LNCaP clone FGC (cell line): ENCODE results near the gene MCAM.

Source experiments
- DNase-seq: peaks from one replicate; pipeline ENCODE4 v3.0.0-alpha.2; 2011; ENCODE audit warnings: low read depth
- H3K4me3 ChIP-seq: 2 replicates; pipeline ENCODE4 v1.5.1; 2011; ENCODE audit warnings: mild to moderate bottlenecking, low read depth, low read length, control low read depth
- TF ChIP-seq, protein P1 (sequence below): IDR thresholded peaks from 2 replicates; pipeline ENCODE4 v1.5.1; 2012; ENCODE audit warnings: mild to moderate bottlenecking; ENCODE audit not compliant: control insufficient read depth, insufficient read depth; ENCODE audit errors: extremely low read depth

The MCAM gene

DNA sequence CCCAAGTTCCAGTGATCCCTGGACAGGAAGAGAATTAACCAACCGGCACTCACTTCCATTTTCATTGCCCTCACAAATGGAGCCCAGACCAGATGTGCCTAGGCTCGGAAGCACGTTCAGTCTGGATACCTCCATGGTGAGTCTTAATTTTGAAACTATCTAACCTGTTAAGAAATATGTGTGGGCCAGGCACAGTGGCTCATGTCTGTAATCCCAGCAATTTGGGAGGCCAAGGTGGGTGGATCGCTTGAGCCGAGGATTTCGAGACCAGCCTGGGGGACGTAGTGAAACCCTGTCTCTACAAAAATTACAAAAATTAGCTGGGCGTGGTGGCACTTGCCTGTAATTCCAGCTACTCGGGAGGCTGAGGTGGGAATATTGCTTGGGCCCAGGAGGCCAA is 31.5 kb downstream of the MCAM start:
- TF ChIP-seq, protein P1, sequence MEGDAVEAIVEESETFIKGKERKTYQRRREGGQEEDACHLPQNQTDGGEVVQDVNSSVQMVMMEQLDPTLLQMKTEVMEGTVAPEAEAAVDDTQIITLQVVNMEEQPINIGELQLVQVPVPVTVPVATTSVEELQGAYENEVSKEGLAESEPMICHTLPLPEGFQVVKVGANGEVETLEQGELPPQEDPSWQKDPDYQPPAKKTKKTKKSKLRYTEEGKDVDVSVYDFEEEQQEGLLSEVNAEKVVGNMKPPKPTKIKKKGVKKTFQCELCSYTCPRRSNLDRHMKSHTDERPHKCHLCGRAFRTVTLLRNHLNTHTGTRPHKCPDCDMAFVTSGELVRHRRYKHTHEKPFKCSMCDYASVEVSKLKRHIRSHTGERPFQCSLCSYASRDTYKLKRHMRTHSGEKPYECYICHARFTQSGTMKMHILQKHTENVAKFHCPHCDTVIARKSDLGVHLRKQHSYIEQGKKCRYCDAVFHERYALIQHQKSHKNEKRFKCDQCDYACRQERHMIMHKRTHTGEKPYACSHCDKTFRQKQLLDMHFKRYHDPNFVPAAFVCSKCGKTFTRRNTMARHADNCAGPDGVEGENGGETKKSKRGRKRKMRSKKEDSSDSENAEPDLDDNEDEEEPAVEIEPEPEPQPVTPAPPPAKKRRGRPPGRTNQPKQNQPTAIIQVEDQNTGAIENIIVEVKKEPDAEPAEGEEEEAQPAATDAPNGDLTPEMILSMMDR = no peak
- no peak for DNase-seq
- no peak overlapping the region for H3K4me3 ChIP-seq

DNA sequence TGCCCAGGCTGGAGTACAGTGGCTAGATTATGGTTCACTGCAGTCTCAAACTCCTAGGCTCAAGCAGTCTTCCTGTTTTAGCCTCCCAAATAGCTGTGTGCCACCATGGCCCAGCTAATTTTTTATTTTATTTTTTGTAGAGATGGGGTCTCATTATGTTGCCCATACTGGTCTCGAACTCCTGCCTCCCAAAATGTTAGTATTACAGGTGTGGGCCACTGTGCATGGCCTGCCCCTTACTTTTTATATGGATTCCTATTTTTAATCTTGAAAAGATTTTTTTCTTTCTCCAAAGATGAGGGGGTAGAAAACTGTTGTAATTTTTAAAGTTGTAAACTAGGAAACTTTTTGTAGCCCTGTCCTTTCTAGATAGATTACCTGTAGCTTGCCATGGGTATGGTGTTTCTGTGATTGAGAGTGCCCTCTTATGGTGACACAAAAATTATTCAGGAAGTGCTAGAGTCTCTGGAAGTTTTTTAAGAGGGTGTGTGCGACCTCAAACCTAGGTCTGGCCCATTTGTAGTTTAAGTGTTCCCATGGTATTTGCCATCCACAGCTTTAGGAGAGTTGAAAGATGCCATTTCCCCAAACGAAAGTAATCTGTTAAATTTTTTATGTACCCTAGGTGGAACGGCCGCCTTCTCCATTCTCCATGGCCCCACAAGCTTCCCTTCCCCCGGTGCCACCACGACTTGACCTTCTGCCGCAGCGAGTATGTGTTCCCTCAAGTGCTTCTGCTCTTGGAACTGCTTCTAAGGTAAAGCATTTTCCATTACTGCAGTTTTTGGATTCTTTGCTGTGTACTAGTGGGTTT is 32.4 kb downstream of the MCAM start:
- H3K4me3 ChIP-seq = no peak overlapping the region
- TF ChIP-seq, protein P1 = peak; percentile 62
- DNase-seq = peak; percentile 10

DNA sequence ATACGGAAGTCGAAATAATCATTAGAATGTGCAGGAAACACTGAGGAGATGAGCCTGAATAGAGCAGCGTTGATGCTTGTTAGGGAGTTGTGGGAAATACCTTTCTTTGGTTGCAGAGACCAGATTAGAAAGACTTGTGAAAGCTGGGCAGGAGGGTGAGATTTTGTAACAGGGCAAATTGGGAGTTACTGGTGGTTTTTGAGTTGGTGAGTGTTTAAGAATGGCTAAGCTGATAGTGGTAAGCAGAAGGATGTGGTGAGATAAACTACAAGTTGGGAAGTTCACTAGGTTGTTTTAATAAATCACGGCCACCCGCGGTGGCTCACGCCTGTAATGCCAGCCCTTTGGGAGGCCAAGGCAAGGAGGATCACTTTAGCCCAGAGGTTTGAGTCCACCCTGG is 34.4 kb downstream of the MCAM start:
- no peak overlapping the region for H3K4me3 ChIP-seq
- no peak for DNase-seq

DNA sequence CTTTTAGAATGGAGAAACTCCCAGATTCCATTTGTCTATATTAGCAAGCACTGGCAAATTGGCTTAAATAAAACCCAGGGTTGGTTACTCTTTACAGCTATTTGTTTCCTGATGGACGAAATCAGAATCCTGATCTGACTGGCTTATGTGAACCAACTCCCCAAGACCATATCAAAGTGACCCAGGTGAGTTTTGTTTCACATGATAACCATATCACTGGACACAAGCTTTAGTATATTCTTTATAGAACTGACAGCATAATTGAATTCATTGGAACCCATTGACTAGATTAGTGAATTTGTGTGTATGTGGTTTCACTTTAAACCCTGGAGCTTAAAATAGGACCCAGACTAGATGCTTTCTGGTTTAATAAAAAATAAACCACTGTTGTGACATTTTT is 39.3 kb downstream of the MCAM start:
- TF ChIP-seq, protein P1 = no peak
- no peak overlapping the region for H3K4me3 ChIP-seq
- DNase-seq = no peak

More for the DNA sequence above, 34.4 kb downstream of the MCAM start:
- TF ChIP-seq, protein P1 = no peak

DNA sequence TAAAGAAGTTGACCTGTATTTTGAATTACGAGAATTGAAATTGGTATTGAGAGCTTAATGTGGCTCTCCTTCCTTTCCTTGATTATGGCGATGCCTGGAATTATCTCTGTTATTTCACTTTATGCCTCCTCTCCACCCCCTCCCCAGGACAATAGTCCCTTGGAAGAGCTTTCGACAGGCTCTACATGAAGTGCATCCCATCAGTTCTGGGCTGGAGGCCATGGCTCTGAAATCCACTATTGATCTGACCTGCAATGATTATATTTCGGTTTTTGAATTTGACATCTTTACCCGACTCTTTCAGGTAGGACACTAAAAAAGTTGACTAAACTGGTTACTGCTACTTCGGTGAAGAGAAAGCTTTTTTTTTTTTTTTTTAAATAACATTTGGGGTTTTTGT is 43.2 kb downstream of the MCAM start:
- TF ChIP-seq, protein P1 = no peak
- DNase-seq = no peak
- no peak overlapping the region for H3K4me3 ChIP-seq

DNA sequence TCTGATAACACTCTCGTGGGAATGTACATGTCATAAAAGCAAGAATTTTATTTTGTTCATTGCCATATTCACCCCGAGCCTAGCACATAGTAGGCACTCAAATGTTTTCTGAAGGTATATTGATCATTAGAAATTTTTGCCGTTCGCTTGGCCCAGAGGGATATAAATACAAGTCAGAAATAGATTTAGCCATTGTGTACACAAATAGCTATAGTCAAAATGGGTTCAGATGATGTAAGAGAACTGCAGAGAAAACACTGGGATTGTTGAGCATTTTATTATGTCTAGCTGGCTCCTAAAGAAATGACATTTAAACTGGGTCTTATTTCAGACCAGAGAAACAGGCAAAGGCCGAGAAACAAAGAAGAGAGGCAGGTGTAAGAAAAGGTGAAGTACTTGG is 49.3 kb downstream of the MCAM start:
- TF ChIP-seq, protein P1 = no peak
- H3K4me3 ChIP-seq = no peak overlapping the region
- DNase-seq = no peak

DNA sequence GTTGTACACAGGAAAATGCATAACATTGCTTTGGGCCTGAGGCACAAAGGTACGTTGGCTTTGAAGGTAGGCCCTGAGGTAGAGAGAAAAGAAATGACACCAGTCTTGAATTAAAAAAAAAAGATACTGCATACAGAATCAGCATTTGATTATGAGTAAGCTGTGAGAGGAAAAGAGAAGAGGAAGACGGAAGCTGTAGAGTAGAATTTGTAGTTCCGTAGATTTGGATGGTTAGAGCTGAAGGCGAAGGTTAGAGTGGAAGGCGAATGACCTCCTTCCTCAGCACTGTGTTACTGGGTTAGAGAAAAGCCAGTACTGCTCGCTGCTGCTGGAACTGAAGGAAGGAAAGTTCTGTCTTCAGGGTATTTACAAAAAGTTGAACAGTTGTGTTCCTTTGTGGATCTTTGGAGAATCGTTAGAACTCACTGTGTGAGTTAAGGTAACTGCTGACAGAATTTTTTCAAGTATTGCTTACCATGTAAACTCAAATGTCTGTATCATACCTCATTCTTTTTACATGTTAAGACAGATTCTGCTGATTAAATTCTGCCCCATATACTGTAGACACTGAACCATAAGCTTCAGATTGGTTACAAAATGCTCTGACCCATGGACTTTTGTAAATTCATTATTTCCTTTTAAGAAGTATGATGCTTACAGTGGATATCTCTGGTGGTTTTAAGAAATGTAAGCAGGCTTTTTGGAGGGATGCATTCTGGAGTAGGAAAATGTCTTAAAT is 50.2 kb downstream of the MCAM start:
- DNase-seq = no peak
- TF ChIP-seq, protein P1 = no peak
- H3K4me3 ChIP-seq = no peak overlapping the region
